PC-3 (cell line): Measurements from ENCODE around the gene DTNB. TPM values are rescaled to one million over a fixed set of nuclear protein-coding genes. Genes with fewer than 3 reads are reported as not detected.
A peak's percentile ranks its signal among the peaks of the same experiment; 100 is the strongest.

ENCODE experiments used
- ATAC-seq: fragments of 200-7000 bp; cut with Tn5 transposase; 2 replicates; pipeline ENCODE4 v1.9.1; 2020; ENCODE audit warnings: mild to moderate bottlenecking, moderate library complexity
- BruUV-seq: library from RNA; stranded (reverse); fragments of 400-500 nt; replicated peaks from 2 replicates; lab custom pipeline; 2021; lab: Mats Ljungman, UMichigan
- CTCF ChIA-PET: fragments of 300-600 bp; sonication (Branson Sonifier 250); formaldehyde crosslinking; loops from one replicate; lab custom pipeline; 2022; ENCODE audit warnings: antibody characterized with exemption; lab: Charles Lee
- POLR2A ChIA-PET: fragments of 300-600 bp; sonication (Branson Sonifier 250); formaldehyde crosslinking; loops from one replicate; lab custom pipeline; 2022; ENCODE audit warnings: antibody characterized with exemption; ENCODE audit not compliant: unreplicated experiment; lab: Charles Lee
- DNase-seq: peaks from one replicate; pipeline ENCODE4 v3.0.0-alpha.2; 2015
- H2AFZ ChIP-seq: fragments of 300-600 bp; sonication (generic); 2 replicates; pipeline ENCODE4 v1.6.0; 2016; ENCODE audit warnings: antibody characterized with exemption, low read length
- H3F3A ChIP-seq: fragments of 300-600 bp; sonication (generic); one replicate; pipeline ENCODE4 v1.6.0; 2017; ENCODE audit warnings: antibody characterized with exemption, low read length, control low read depth, mild to moderate bottlenecking; ENCODE audit not compliant: unreplicated experiment
- H3K27ac ChIP-seq: fragments of 300-600 bp; sonication (generic); 2 replicates; pipeline ENCODE4 v1.5.1; 2016; ENCODE audit warnings: mild to moderate bottlenecking, low read length
- H3K27me3 ChIP-seq: fragments of 300-600 bp; sonication (generic); 2 replicates; pipeline ENCODE4 v1.6.1; 2016; ENCODE audit warnings: low read length, mixed read lengths
- H3K36me3 ChIP-seq: fragments of 300-600 bp; sonication (generic); 2 replicates; pipeline ENCODE4 v1.6.1; 2016; ENCODE audit warnings: low read depth, mixed run types, low read length, mixed read lengths
- H3K4me1 ChIP-seq: fragments of 300-600 bp; sonication (generic); 2 replicates; pipeline ENCODE4 v1.5.1; 2016; ENCODE audit warnings: low read length; ENCODE audit not compliant: insufficient read depth
- H3K4me2 ChIP-seq: fragments of 300-600 bp; sonication (generic); 2 replicates; pipeline ENCODE4 v1.6.0; 2016; ENCODE audit warnings: low read length
- H3K4me3 ChIP-seq: fragments of 300-600 bp; sonication (generic); 2 replicates; pipeline ENCODE4 v1.5.1; 2016; ENCODE audit warnings: mild to moderate bottlenecking, low read length, mixed read lengths
- H3K79me2 ChIP-seq: fragments of 300-600 bp; sonication (generic); 2 replicates; pipeline ENCODE4 v1.6.1; 2017; ENCODE audit warnings: low read length, mixed read lengths
- H3K9ac ChIP-seq: fragments of 300-600 bp; sonication (generic); 2 replicates; pipeline ENCODE4 v1.6.0; 2016; ENCODE audit warnings: mild to moderate bottlenecking, low read length
- H3K9me2 ChIP-seq: fragments of 300-600 bp; sonication (generic); replicated peaks from 2 replicates; pipeline ENCODE4 v1.6.1; 2016; ENCODE audit warnings: mixed run types, low read length, mixed read lengths
- H3K9me3 ChIP-seq: fragments of 300-600 bp; sonication (generic); 2 replicates; pipeline ENCODE4 v1.6.1; 2016; ENCODE audit warnings: low read length, mixed read lengths
- H4K20me1 ChIP-seq: fragments of 300-600 bp; sonication (generic); 2 replicates; pipeline ENCODE4 v1.6.1; 2016; ENCODE audit warnings: low read length, mixed read lengths
- CTCF ChIP-seq: fragments of 300-600 bp; sonication (generic); conservative IDR thresholded peaks from 2 replicates; pipeline ENCODE4 v1.5.1; 2017; ENCODE audit warnings: antibody characterized with exemption, low read depth, mild to moderate bottlenecking, low read length
- EZH2 ChIP-seq: fragments of 300-600 bp; sonication (generic); IDR thresholded peaks from one replicate; pipeline ENCODE4 v1.6.1; 2017; ENCODE audit warnings: antibody characterized with exemption, mild to moderate bottlenecking, low read length; ENCODE audit not compliant: unreplicated experiment
- EZH2phosphoT487 ChIP-seq: fragments of 300-600 bp; sonication (generic); IDR thresholded peaks from 2 replicates; pipeline ENCODE4 v1.6.1; 2018; ENCODE audit warnings: mild to moderate bottlenecking, antibody characterized with exemption, low read length, borderline replicate concordance
- intact Hi-C: fragments of 100-400 bp; cut with micrococcal nuclease; formaldehyde crosslinking; loops from 2 replicates; pipeline ENCODE4 v1.9.0; 2023
- total RNA-seq: library from RNA; depleted of rRNA; stranded (reverse); fragments of >200 nt; gene quantifications from 2 replicates; pipeline ENCODE4 v1.2.3, GENCODE V29; 2014

Gene DTNB
- total RNA-seq, 1 experiment from 2014 or later = 23.1 TPM

- Histone ChIP-seq H3K4me2 (no peak overlapping the region), H3K4me3 (no peak overlapping the region), H3K9ac (no peak overlapping the region), H3K27me3 (no peaks in the 10 kb centered on the region), H3K36me3 (no peaks in the 10 kb centered on the region), H3F3A (no peaks in the 10 kb centered on the region), H3K4me1 (no peaks in the 10 kb centered on the region; the same call in 1 of the 2 replicates), H4K20me1 (no peaks in the 10 kb centered on the region), H3K27ac (no peak overlapping the region), H3K9me3 (no peaks in the 10 kb centered on the region), H2AFZ (no peak overlapping the region), H3K79me2 (no peaks in the 10 kb centered on the region), H3K9me2 (no peaks in the 10 kb centered on the region)
- POLR2A ChIA-PET = no interaction called here
- TF ChIP-seq CTCF (no peak), EZH2phosphoT487 (no peak), EZH2 (no peak)
- intact Hi-C loops = no loop called here
- no TSS peak for BruUV-seq
- CTCF ChIA-PET = no interaction called here
- DNase-seq = no peak
- no peak for ATAC-seq
Observed at GRCh38 chr2:25720575-25720974, 47.2 kb upstream of the DTNB start.

GRCh38 chr2:25714740-25715139, 41.4 kb upstream of the DTNB start:
- Histone ChIP-seq H3K27ac (no peak overlapping the region), H3F3A (no peaks in the 10 kb centered on the region), H3K27me3 (no peaks in the 10 kb centered on the region), H3K9me2 (no peaks in the 10 kb centered on the region), H3K9me3 (no peaks in the 10 kb centered on the region), H3K79me2 (no peaks in the 10 kb centered on the region), H3K4me1 (peaks cover under 1% of the 10 kb centered on the region; the same call in 1 of the 2 replicates), H3K9ac (no peak overlapping the region), H3K36me3 (no peaks in the 10 kb centered on the region), H2AFZ (no peak overlapping the region), H3K4me3 (no peak overlapping the region), H3K4me2 (no peak overlapping the region), H4K20me1 (no peaks in the 10 kb centered on the region)
- ChIA-PET POLR2A (no interaction called here), CTCF (interaction anchor here (1.1 to 1.3 kb wide), 2 partner anchors 50 to 107 kb away, joined by 4 to 12 read pairs; no protein-coding TSS in a partner anchor)
- DNase-seq (peak; percentile 51), ATAC-seq (peak; percentile 93)
- TF ChIP-seq EZH2 (no peak), CTCF (peak; percentile 52; the same call in 1 of the 2 replicates)
- no TSS peak for BruUV-seq
- intact Hi-C loops = loop anchor here (1.0 to 2.0 kb wide), 2 partner anchors 48 to 107 kb away; no protein-coding TSS in a partner anchor

GRCh38 chr2:25712455-25712854, 39.1 kb upstream of the DTNB start:
- ChIA-PET POLR2A (no interaction called here), CTCF (no interaction called here)
- Histone ChIP-seq H3K9me3 (no peaks in the 10 kb centered on the region), H3K4me1 (peaks cover 21% of the 10 kb centered on the region), H3K9me2 (no peaks in the 10 kb centered on the region), H2AFZ (no peak overlapping the region), H3F3A (peaks cover 8% of the 10 kb centered on the region), H3K27me3 (no peaks in the 10 kb centered on the region), H3K27ac (no peak overlapping the region), H3K36me3 (no peaks in the 10 kb centered on the region), H3K79me2 (no peaks in the 10 kb centered on the region), H3K4me3 (no peak overlapping the region), H3K4me2 (no peak overlapping the region), H3K9ac (no peak overlapping the region), H4K20me1 (no peaks in the 10 kb centered on the region)
- ATAC-seq (no peak), DNase-seq (no peak)
- no TSS peak for BruUV-seq
- intact Hi-C loops = no loop called here
- TF ChIP-seq CTCF (no peak), EZH2phosphoT487 (no peak), EZH2 (no peak)
